ENCODE results near the gene GARNL3. TPM values are rescaled to one million over a fixed set of nuclear protein-coding genes. Genes with fewer than 3 reads are reported as not detected.

The GARNL3 gene
- total and polyA plus RNA-seq, 8 donors: 0.76 to 35.8 (median 7.5) TPM

DNA sequence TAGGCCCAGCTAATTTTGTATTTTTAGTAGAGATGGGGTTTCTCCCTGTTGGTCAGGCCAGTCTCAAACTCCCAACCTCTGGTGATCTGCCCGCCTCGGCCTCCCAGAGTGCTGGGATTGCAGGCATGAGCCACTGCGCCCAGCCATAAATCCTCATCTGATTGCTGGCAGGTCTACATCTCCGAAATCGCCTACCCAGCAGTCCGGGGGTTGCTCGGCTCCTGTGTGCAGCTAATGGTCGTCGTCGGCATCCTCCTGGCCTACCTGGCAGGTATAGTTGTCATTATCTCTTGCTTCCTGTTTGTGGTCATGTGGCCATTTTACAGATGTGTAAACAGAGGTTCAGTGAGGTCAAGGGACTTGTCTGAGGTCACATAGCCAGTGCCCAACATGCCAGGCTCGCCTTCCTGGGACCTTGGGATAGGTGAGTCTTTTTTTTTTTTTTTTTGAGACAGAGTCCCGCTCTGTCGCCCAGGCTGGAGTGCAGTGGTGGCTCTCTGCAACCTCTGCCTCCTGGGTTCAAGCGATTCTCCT is 135.2 kb downstream of the GARNL3 start:
- H3K27ac ChIP-seq: no peak overlapping the region
- H3K9me3 ChIP-seq: no peaks in the 10 kb centered on the region
- H3K36me3 ChIP-seq: peaks cover 29 to 49% (median 45%) of the 10 kb centered on the region in 4 donors
- no peaks in the 10 kb centered on the region for H3K27me3 ChIP-seq
- TF ChIP-seq POLR2A (IDR thresholded peaks at IDR 0.05): no peak
- intact Hi-C loops (cut with DNase I; ENCODE audit: low total_unique reads): no loop called here
- H3K4me3 ChIP-seq: peak overlapping the region in 1 of 4 donors; percentile 98
- no peak for DNase-seq
- peaks cover 13 to 55% (median 31%) of the 10 kb centered on the region in 4 donors for H3K4me1 ChIP-seq
- WGBS, 5 donors: 87 to 96% (median 95%) methylated on average over 9 to 14 of the region's 14 CpGs

GRCh38 chr9:127402401-127403090 is 138.0 kb downstream of the GARNL3 start:
- H3K9me3 ChIP-seq: no peaks in the 10 kb centered on the region
- peak overlapping the region in 1 of 5 donors; percentile 24 for H3K27ac ChIP-seq
- intact Hi-C loops (cut with DNase I; ENCODE audit: low total_unique reads): no loop called here
- TF ChIP-seq, protein P1, sequence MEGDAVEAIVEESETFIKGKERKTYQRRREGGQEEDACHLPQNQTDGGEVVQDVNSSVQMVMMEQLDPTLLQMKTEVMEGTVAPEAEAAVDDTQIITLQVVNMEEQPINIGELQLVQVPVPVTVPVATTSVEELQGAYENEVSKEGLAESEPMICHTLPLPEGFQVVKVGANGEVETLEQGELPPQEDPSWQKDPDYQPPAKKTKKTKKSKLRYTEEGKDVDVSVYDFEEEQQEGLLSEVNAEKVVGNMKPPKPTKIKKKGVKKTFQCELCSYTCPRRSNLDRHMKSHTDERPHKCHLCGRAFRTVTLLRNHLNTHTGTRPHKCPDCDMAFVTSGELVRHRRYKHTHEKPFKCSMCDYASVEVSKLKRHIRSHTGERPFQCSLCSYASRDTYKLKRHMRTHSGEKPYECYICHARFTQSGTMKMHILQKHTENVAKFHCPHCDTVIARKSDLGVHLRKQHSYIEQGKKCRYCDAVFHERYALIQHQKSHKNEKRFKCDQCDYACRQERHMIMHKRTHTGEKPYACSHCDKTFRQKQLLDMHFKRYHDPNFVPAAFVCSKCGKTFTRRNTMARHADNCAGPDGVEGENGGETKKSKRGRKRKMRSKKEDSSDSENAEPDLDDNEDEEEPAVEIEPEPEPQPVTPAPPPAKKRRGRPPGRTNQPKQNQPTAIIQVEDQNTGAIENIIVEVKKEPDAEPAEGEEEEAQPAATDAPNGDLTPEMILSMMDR (IDR thresholded peaks at IDR 0.05): no peak
- TF ChIP-seq POLR2AphosphoS5 (IDR thresholded peaks at IDR 0.05) (no peak), POLR2A (IDR thresholded peaks at IDR 0.05) (no peak), EP300 (IDR thresholded peaks at IDR 0.05) (no peak)
- no peak overlapping the region for H3K4me3 ChIP-seq
- 74 to 92% (median 86%) methylated on average over 13 to 18 of the region's 18 CpGs for WGBS, 5 donors
- peaks cover 8 to 58% (median 28%) of the 10 kb centered on the region in 4 donors for H3K4me1 ChIP-seq
- DNase-seq: no peak
- H3K36me3 ChIP-seq: peaks cover 38 to 76% (median 66%) of the 10 kb centered on the region in 4 donors
- no peaks in the 10 kb centered on the region for H3K27me3 ChIP-seq

DNA sequence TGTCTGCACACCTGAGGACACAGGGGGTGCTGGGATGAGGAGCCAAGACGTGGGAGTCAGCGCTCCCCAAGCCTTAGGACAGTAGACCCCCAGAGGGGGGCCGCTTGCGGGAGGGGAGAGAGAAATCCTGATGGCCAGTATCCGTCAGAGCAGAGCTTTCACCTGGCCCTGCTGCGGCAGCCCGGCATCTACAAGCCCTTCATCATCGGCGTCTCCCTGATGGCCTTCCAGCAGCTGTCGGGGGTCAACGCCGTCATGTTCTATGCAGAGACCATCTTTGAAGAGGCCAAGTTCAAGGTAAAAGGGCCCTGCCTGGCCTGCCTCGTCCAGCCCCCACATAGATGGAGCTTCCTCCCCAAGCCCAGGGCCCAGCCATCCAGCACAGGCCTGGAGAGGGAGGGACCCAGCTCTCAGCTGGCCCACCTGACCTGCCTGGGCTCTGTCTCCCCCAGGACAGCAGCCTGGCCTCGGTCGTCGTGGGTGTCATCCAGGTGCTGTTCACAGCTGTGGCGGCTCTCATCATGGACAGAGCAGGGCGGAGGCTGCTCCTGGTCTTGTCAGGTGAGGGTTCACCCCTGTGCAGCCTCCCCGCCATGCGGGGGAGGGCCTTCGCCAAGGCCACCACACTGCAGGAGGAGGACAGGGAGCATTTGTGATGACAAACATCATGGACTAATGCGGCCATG is 139.1 kb downstream of the GARNL3 start:
- 88 to 95% (median 92%) methylated on average over 17 to 22 of the region's 22 CpGs for WGBS, 5 donors
- TF ChIP-seq EP300 (IDR thresholded peaks at IDR 0.05): no peak
- intact Hi-C loops (cut with DNase I; ENCODE audit: low total_unique reads): no loop called here
- Histone ChIP-seq H3K4me1 (peaks cover 0 to 51% (median 17%) of the 10 kb centered on the region in 4 donors), H3K27ac (no peak overlapping the region), H3K4me3 (no peak overlapping the region), H3K36me3 (peaks cover 38 to 86% (median 66%) of the 10 kb centered on the region in 4 donors), H3K9me3 (no peaks in the 10 kb centered on the region), H3K27me3 (no peaks in the 10 kb centered on the region)
- no peak for DNase-seq

GRCh38 chr9:127404631-127405030 is 140.1 kb downstream of the GARNL3 start:
- Histone ChIP-seq H3K4me3 (no peak overlapping the region), H3K27ac (no peak overlapping the region), H3K36me3 (peaks cover 38 to 86% (median 66%) of the 10 kb centered on the region in 4 donors), H3K27me3 (no peaks in the 10 kb centered on the region), H3K4me1 (peaks cover 0 to 42% (median 10%) of the 10 kb centered on the region in 4 donors), H3K9me3 (no peaks in the 10 kb centered on the region)
- TF ChIP-seq EP300 (IDR thresholded peaks at IDR 0.05) (no peak), POLR2A (IDR thresholded peaks at IDR 0.05) (no peak), POLR2AphosphoS5 (IDR thresholded peaks at IDR 0.05) (no peak)
- TF ChIP-seq, protein P1 (IDR thresholded peaks at IDR 0.05): no peak
- DNase-seq: no peak
- WGBS, 5 donors: 89 to 96% (median 93%) methylated on average over 7 to 23 of the region's 23 CpGs
- intact Hi-C loops (cut with DNase I; ENCODE audit: low total_unique reads): no loop called here

DNA sequence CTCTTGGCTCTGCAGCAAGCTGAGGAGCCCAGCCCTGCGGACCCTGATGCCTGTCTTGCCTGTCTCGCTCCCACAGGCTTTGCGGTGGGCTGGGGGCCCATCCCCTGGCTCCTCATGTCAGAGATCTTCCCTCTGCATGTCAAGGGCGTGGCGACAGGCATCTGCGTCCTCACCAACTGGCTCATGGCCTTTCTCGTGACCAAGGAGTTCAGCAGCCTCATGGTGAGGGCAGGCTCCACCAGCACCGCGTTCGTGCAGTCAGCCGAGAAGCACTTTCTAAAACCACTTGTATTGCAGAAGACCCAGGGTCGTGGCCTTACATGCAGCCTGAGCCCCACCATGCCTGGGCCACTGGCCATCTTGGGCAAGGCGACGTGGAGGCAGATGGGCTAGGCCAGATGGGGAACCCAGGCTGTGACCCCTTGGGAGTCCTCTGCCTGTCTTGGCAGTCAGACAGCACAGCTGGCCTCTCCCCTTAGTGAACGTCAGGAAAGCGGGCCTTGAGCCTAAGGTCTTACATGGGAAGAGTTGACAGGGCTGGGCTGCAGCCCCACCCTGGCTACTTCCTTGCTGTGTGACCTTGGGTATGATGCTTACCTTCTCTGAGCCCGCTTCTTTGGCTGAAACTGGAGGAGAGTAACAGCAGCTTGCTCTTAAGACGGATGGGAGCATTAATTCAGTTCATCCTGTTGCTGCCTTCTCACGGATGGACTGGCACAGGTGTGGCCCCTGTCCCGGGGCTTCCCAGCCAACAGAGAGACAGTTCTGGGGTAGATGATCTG is 141.0 kb downstream of the GARNL3 start:
- no peak overlapping the region for H3K27ac ChIP-seq
- H3K4me1 ChIP-seq: peaks cover 0 to 35% (median 10%) of the 10 kb centered on the region in 4 donors
- WGBS, 5 donors: 89 to 95% (median 93%) methylated on average over 13 to 20 of the region's 20 CpGs
- H3K36me3 ChIP-seq: peaks cover 36 to 80% (median 58%) of the 10 kb centered on the region in 4 donors
- no peaks in the 10 kb centered on the region for H3K27me3 ChIP-seq
- no peak for DNase-seq
- no peak overlapping the region for H3K4me3 ChIP-seq
- TF ChIP-seq EP300 (IDR thresholded peaks at IDR 0.05) (no peak), POLR2A (IDR thresholded peaks at IDR 0.05) (no peak), POLR2AphosphoS5 (IDR thresholded peaks at IDR 0.05) (no peak)
- TF ChIP-seq, protein P1 (IDR thresholded peaks at IDR 0.05): no peak
- intact Hi-C loops (cut with DNase I; ENCODE audit: low total_unique reads): no loop called here
- no peaks in the 10 kb centered on the region for H3K9me3 ChIP-seq
